Gastroesophageal sphincter (tissue), 2 donors: ENCODE data around the gene IQGAP2.

Source experiments
- EP300 ChIP-seq: sonication (generic); formaldehyde crosslinking; IDR thresholded peaks from one replicate; pipeline ENCODE4 v1.6.1; 2017; ENCODE audit warnings: antibody characterized with exemption, mild to moderate bottlenecking
- POLR2A ChIP-seq, 2 donors: fragments of 450-650 bp; IDR thresholded peaks; one replicate each; pipeline ENCODE4 v1.6.1; 2017; ENCODE audit warnings: antibody characterized with exemption in 2 of 2, mild to moderate bottlenecking in 2 of 2, moderate library complexity in 1 of 2

DNA sequence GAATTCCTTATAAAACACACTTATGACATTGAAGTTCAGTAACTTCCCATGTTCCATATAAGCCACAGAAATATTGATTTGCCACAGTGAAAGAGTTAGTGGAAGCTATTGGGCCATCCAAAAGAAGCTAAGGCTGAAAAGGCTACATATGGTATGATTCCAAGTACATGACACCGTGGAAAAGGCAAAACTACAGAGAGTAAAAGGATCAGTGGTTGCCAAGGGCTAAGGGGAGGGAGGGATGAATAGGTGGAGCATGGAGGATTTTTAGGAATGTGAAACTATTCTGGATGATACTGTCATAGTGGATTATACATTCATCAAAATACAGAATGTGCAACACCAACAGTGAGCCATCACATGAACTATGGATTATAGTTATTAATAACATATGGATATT is 110.4 kb downstream of the IQGAP2 start:
- no peak for TF ChIP-seq POLR2A (IDR thresholded peaks at IDR 0.05)
- TF ChIP-seq EP300 = no peak
